Measurements from ENCODE around the gene ATXN1. TPM values are rescaled to one million over a fixed set of nuclear protein-coding genes. Genes with fewer than 3 reads are reported as not detected.
"Not testable (repeated sequence)": the region's sequence is repeated elsewhere in the genome, so short reads cannot be mapped to it uniquely, and the experiment has no call there.

ATXN1 gene
- total RNA-seq, 1 donor from 2014 or later: 99.2 TPM

GRCh38 chr6:16628580-16628979 lies 132.7 kb downstream of the ATXN1 start:
- intact Hi-C loops (cut with micrococcal nuclease): not testable (repeated sequence)

DNA sequence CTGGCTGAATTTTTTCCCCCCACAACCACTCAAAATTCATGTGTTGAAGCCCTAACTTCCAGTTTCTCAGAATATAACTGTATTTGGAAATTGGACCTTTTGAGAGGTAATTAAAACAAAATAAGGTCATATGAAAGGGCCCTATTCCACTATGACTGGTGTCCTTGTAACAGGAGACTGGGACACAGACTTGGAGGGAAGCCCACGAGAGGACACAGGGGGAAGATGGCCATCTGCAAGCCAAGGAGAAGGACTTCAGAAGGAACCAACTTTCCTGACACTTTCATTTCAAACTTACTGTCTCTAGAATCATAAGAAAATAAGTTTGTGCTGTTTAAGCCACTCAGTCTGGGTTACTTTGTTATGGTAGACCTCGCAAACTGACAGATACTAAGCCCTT lies 134.6 kb downstream of the ATXN1 start:
- intact Hi-C loops (cut with micrococcal nuclease): no loop called here

- intact Hi-C loops (cut with micrococcal nuclease): no loop called here
These were observed 135.7 kb downstream of the ATXN1 start for GRCh38 chr6:16625291-16626265.

GRCh38 chr6:16624636-16625290 lies 136.5 kb downstream of the ATXN1 start:
- intact Hi-C loops (cut with micrococcal nuclease): no loop called here

DNA sequence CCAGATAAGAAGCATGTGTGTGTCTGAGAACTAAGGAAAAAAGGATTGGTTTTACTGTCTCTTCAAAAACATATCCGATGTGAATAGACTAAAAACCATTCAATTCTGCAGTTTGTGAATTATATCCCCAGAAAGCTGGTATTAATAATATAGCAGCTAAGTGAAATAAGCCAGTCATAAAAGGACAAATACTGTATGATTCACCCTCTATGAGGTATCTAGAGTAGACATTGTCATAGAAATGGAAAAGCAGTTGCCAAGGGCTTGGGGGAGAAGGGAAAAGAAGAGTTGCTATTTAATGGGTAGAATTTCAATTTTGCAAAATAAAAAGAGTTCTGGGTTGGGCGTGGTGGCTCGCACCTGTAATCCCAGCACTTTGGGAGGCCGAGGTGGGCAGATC lies 137.5 kb downstream of the ATXN1 start:
- intact Hi-C loops (cut with micrococcal nuclease): no loop called here

- intact Hi-C loops (cut with micrococcal nuclease): no loop called here
These were observed 138.1 kb downstream of the ATXN1 start for GRCh38 chr6:16623029-16623653.

GRCh38 chr6:16622193-16622592 lies 139.1 kb downstream of the ATXN1 start:
- intact Hi-C loops (cut with micrococcal nuclease): no loop called here

GRCh38 chr6:16621002-16621401 lies 140.3 kb downstream of the ATXN1 start:
- intact Hi-C loops (cut with micrococcal nuclease): no loop called here

GRCh38 chr6:16619777-16620176 lies 141.5 kb downstream of the ATXN1 start:
- intact Hi-C loops (cut with micrococcal nuclease): no loop called here

DNA sequence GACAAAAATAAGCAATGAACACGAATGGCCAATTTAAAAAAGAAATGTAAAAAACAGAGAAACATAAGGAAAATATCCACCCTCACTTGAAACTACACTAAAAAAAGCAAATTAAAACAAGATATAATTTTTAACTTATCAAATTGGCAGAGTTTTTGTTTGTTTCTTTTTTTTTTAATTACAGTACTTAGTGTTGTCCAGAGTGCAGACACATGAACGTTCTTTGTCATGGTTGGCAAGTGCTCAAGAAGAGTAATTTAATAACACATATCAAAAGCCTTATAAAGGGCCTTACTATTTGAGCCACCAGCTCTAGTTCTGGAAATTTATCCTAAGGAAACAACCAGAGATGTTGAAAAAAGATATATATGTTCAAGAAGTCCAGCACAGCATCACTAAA lies 142.3 kb downstream of the ATXN1 start:
- intact Hi-C loops (cut with micrococcal nuclease): no loop called here

GRCh38 chr6:16615215-16615614 lies 146.0 kb downstream of the ATXN1 start:
- intact Hi-C loops (cut with micrococcal nuclease): not testable (repeated sequence)

DNA sequence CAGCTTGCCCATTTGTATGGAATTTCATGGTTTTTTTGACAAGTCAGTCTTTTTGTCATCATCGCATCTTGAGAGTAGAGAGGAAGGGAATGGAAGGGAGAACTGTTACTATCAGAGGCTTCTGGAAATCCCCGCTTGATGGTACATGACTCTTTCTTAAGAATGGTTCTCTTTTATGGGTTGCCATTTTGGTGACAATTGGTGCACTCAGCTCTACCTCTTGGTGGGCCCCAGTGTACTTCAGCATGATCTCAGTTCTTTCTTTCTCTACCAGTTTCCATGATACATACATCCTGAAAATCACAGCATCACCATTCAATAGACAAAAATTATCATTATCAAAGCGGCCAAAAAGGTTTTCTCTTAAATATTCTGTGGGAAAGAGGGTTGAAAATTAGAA lies 147.1 kb downstream of the ATXN1 start:
- intact Hi-C loops (cut with micrococcal nuclease): not testable (repeated sequence)

DNA sequence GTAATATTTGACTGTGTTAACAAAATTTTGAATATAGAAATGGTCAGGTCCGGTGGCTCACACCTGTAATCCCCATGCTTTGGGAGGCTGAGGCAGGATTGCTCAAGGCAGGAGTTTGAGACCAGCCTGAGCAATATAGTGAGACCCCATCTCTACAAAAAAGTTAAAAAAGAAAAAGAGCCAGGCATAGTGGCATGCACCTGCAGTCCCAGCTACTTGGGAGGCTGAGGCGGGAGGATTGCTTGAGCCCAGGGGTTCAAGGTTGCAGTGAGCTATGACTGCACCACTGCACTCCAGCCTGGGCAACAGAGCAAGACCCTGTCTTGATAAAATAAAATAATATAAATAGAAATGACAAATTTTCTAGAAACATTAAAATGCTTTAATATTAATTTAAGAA lies 147.8 kb downstream of the ATXN1 start:
- intact Hi-C loops (cut with micrococcal nuclease): not testable (repeated sequence)

GRCh38 chr6:16608444-16608843 lies 152.8 kb downstream of the ATXN1 start:
- intact Hi-C loops (cut with micrococcal nuclease): no loop called here

DNA sequence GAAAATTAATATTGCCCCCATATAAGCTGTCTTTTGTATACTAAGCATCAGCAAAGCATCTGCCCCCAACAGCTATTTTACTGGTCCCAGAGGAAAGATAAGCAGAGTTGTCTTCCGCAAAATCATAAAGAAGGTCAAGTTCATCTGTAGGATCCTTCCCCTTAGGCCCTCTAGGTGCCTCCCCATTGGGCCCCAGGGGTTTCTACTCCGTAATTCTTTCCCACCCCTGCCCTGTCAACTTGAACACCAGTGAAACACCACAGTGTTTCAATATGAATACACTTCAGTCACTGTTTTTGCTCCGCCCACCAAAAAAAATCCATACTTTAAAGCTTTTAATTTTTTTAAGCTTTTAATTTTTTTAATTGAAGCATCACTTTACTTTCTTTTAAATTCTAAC lies 159.2 kb downstream of the ATXN1 start:
- intact Hi-C loops (cut with micrococcal nuclease): no loop called here

DNA sequence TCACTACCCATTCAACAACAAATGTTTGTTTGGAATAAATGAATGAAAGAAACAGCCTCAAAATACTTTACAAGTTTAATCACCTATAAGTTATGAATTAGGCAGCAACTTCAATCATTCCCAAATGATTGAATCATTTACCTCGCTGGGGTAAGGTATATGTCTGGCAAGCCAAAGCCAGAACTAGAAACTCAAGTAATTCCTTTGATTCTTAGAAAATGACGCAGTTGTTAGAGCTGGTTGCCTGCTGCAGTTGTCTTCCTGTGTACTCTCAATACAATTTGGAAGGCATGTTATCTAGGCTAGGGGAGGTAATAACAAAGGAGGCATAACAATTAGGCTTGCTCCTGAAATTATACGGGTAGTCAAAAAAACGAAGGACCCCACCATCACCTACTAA lies 160.6 kb downstream of the ATXN1 start:
- intact Hi-C loops (cut with micrococcal nuclease): no loop called here

DNA sequence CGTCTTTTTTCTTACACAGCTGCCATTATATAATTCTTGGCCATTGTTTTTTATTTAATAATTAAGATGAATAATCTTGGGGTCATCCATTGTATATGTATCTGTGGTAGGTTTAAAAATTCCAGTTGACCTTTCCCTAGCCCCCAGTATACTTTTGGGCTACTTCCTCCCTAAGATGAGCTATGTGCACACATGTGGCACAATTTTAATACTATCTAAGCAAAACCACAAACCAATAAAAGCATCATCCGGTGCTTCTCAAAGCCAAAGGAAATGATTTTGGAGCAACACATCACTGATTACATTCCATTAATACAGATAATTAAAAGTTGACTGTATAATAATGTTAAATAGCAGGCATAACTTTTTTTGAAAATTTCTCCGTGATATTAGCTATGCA lies 161.2 kb downstream of the ATXN1 start:
- intact Hi-C loops (cut with micrococcal nuclease): no loop called here

- intact Hi-C loops (cut with micrococcal nuclease): no loop called here
These were observed 164.5 kb downstream of the ATXN1 start for GRCh38 chr6:16596616-16597331.

- intact Hi-C loops (cut with micrococcal nuclease): no loop called here
These were observed 165.6 kb downstream of the ATXN1 start for GRCh38 chr6:16595514-16596120.

GRCh38 chr6:16594849-16595248 lies 166.4 kb downstream of the ATXN1 start:
- intact Hi-C loops (cut with micrococcal nuclease): no loop called here
